Esophagus squamous epithelium (tissue), 5 donors: ENCODE data around the gene WDR18. TPM values are rescaled to one million over a fixed set of nuclear protein-coding genes. Genes with fewer than 3 reads are reported as not detected.

Experiments
- DNase-seq: peaks from one replicate; lab custom pipeline; 2025; lab: John Stamatoyannopoulos, UW
- H3K27ac ChIP-seq, 4 donors: fragments of 200-600 bp; sonication (generic); one replicate each; pipeline ENCODE4 v1.5.1; 2016 to 2019; ENCODE audit warnings: mild to moderate bottlenecking in 1 of 4
- H3K27me3 ChIP-seq, 4 donors: fragments of 200-600 bp; sonication (generic); 1 replicate in 3 of 4; 2 replicates in 1 of 4; pipeline versions ENCODE4 v1.5.1 to v1.6.0; 2017 to 2021; ENCODE audit warnings: antibody characterized with exemption in 1 of 4
- H3K36me3 ChIP-seq, 3 donors: fragments of 200-600 bp; sonication (generic); one replicate each; pipeline ENCODE4 v1.5.1; 2016 to 2019
- H3K4me1 ChIP-seq, 3 donors: fragments of 200-600 bp; sonication (generic); one replicate each; pipeline ENCODE4 v1.5.1; 2017 to 2019
- H3K4me3 ChIP-seq, 4 donors: fragments of 200-600 bp; sonication (generic); 1 replicate in 3 of 4; 2 replicates in 1 of 4; pipeline ENCODE4 v1.5.1; 2016 to 2019; ENCODE audit warnings: mild to moderate bottlenecking in 2 of 4, moderate library complexity in 1 of 4
- H3K9me3 ChIP-seq, 3 donors: fragments of 200-600 bp; sonication (generic); one replicate each; pipeline ENCODE4 v1.5.1; 2016 to 2019
- CTCF ChIP-seq, 6 experiments: fragments of 450-650 bp in 4 of 6; fragments of 200-600 bp in 2 of 6; sonication (generic) in 2 of 6; IDR thresholded peaks; one replicate each; pipeline ENCODE4 v1.5.1; 2016 to 2019; ENCODE audit warnings: antibody characterized with exemption in 6 of 6, mild to moderate bottlenecking in 4 of 6, moderate library complexity in 4 of 6
- POLR2A ChIP-seq, 4 donors: fragments of 450-650 bp; IDR thresholded peaks; one replicate each; pipeline ENCODE4 v1.6.1; 2017; ENCODE audit warnings: antibody characterized with exemption in 4 of 4, mild to moderate bottlenecking in 4 of 4, moderate library complexity in 3 of 4
- WGBS, 2 donors: methylation state at CpG; one replicate each; pipeline ENCODE4 v1.1.5; 2018; 5-methylcytosine and 5-hydroxymethylcytosine counted together
- intact Hi-C: fragments of 100-400 bp; cut with DNase I; formaldehyde crosslinking; loops from one replicate; pipeline ENCODE4 v1.15.0; 2022
- total RNA-seq, 4 donors: library from RNA; depleted of rRNA; stranded (reverse); fragments of >200 nt; gene quantifications; one replicate each; pipeline ENCODE4 v1.1.0, GENCODE V29; 2016
- donor health status: DM: yes; HTN: yes; CAD: no.

WDR18 gene
- total RNA-seq, 4 donors from 2014 or later: 28.2 to 70.1 (median 53.0) TPM

- no peak for DNase-seq
- H3K4me1 ChIP-seq: peaks cover 13 to 24% (median 19%) of the 10 kb centered on the region in 3 donors
- H3K36me3 ChIP-seq: peaks cover 6 to 67% (median 16%) of the 10 kb centered on the region in 3 donors
- H3K27ac ChIP-seq: no peak overlapping the region
- no CpG with 5 or more reads among the region's 14 CpGs for WGBS, 2 donors
- intact Hi-C loops: loop anchor here (10.0 kb wide), 1 partner anchor 133 kb away; the partner anchor contains the start of genes CFD and ELANE
- TF ChIP-seq CTCF (IDR thresholded peaks at IDR 0.05): no peak
- TF ChIP-seq POLR2A (IDR thresholded peaks at IDR 0.05): no peak
- no peak overlapping the region for H3K4me3 ChIP-seq
- no peaks in the 10 kb centered on the region for H3K9me3 ChIP-seq
- no peaks in the 10 kb centered on the region for H3K27me3 ChIP-seq
Observed at GRCh38 chr19:988081-988480, 3.9 kb downstream of the WDR18 start.

GRCh38 chr19:988510-988909 is 4.4 kb downstream of the WDR18 start:
- Histone ChIP-seq H3K9me3 (no peaks in the 10 kb centered on the region), H3K27ac (no peak overlapping the region), H3K36me3 (peaks cover 6 to 72% (median 16%) of the 10 kb centered on the region in 3 donors), H3K4me1 (peaks cover 11 to 20% (median 14%) of the 10 kb centered on the region in 3 donors), H3K4me3 (no peak overlapping the region), H3K27me3 (no peaks in the 10 kb centered on the region)
- DNase-seq: no peak
- intact Hi-C loops: loop anchor here (10.0 kb wide), 1 partner anchor 134 kb away; the partner anchor contains the start of genes CFD and ELANE
- TF ChIP-seq POLR2A (IDR thresholded peaks at IDR 0.05) (no peak), CTCF (IDR thresholded peaks at IDR 0.05) (no peak)
- 86 to 95% methylated on average over 8 to 10 of the region's 15 CpGs for WGBS, 2 donors

- 91% methylated on average over 8 of the region's 25 CpGs; no CpG with 5 or more reads in 1 of the 2 donors for WGBS, 2 donors
- Histone ChIP-seq H3K27me3 (peaks cover 0 to 9% (median 0%) of the 10 kb centered on the region in 4 donors), H3K4me3 (no peak overlapping the region), H3K9me3 (no peaks in the 10 kb centered on the region), H3K4me1 (peaks cover 4 to 13% (median 11%) of the 10 kb centered on the region in 3 donors), H3K27ac (no peak overlapping the region), H3K36me3 (peaks cover 6 to 81% (median 16%) of the 10 kb centered on the region in 3 donors)
- no peak for DNase-seq
- intact Hi-C loops: loop anchor here (10.0 kb wide), 1 partner anchor 135 kb away; the partner anchor contains the start of genes CFD and ELANE
- TF ChIP-seq POLR2A (IDR thresholded peaks at IDR 0.05) (no peak), CTCF (IDR thresholded peaks at IDR 0.05) (peak in 1 of 6 experiments; percentile 28)
Observed at GRCh38 chr19:989381-990081, 5.4 kb downstream of the WDR18 start.

GRCh38 chr19:990119-990571 is 6.0 kb downstream of the WDR18 start:
- Histone ChIP-seq H3K4me1 (peaks cover 0 to 11% (median 5%) of the 10 kb centered on the region in 3 donors), H3K27me3 (peaks cover 0 to 15% (median 0%) of the 10 kb centered on the region in 4 donors), H3K36me3 (peaks cover 6 to 87% (median 16%) of the 10 kb centered on the region in 3 donors), H3K4me3 (no peak overlapping the region), H3K9me3 (no peaks in the 10 kb centered on the region), H3K27ac (no peak overlapping the region)
- 35% methylated on average over 14 of the region's 27 CpGs; no CpG with 5 or more reads in 1 of the 2 donors for WGBS, 2 donors
- DNase-seq: no peak
- intact Hi-C loops: no loop called here
- no peak for TF ChIP-seq CTCF (IDR thresholded peaks at IDR 0.05)
- no peak for TF ChIP-seq POLR2A (IDR thresholded peaks at IDR 0.05)

GRCh38 chr19:990746-991145 is 6.6 kb downstream of the WDR18 start:
- TF ChIP-seq CTCF (IDR thresholded peaks at IDR 0.05) (no peak), POLR2A (IDR thresholded peaks at IDR 0.05) (no peak)
- WGBS, 2 donors: 100% methylated on average over 3 of the region's 23 CpGs; no CpG with 5 or more reads in 1 of the 2 donors
- Histone ChIP-seq H3K27me3 (peaks cover 0 to 21% (median 0%) of the 10 kb centered on the region in 4 donors), H3K36me3 (peaks cover 6 to 83% (median 16%) of the 10 kb centered on the region in 3 donors), H3K4me3 (no peak overlapping the region), H3K9me3 (no peaks in the 10 kb centered on the region), H3K4me1 (peaks cover 2 to 11% (median 3%) of the 10 kb centered on the region in 3 donors), H3K27ac (no peak overlapping the region)
- no peak for DNase-seq
- intact Hi-C loops: no loop called here
